ENCODE measurements around the gene CD180.

The CD180 gene

GRCh38 chr5:67144183-67144639, 52.4 kb downstream of the CD180 start:
- H3K27ac ChIP-seq, result no peak overlapping the region
- TF ChIP-seq Cebpa-rat (IDR thresholded peaks at IDR 0.05), result no peak

DNA sequence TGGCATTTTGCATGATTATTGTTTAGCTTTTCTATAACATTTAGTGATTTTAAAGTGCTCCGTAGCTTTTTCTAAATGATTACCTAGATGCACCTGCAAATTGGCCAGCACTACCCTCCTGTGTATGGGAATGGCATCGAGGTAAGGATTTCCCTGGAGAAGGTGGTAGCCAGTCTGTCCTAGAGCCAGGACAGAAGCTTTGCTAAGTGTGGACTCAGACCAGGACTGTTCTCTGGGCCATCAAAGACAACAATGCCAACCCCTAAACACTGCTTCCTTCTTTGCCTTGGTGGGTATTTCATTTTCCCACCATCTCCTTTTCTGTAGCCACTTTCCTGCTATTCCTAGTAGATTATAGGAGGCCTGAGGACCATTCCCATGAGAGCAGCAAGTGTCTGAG, 53.0 kb downstream of the CD180 start:
- Histone ChIP-seq H3K9me3 (replicated peaks in 1 of 11) (no peaks in the 10 kb centered on the region), H4K20me1 (no peaks in the 10 kb centered on the region), H3K27me3 (no peaks in the 10 kb centered on the region), H3K4me3 (no peak overlapping the region), H3K36me3 (peaks cover 15 to 76% (median 34%) of the 10 kb centered on the region in 11 experiments; a peak in 19 of 22 replicates), H3K4me1 (peaks cover 0 to 18% (median 6%) of the 10 kb centered on the region in 10 experiments; a peak in 9 of 20 replicates), H3K9ac (no peak overlapping the region), H3K27ac (no peak overlapping the region), H3K4me2 (no peak overlapping the region)
- no peak for TF ChIP-seq Cebpa-rat (IDR thresholded peaks at IDR 0.05)

More at GRCh38 chr5:67144183-67144639, 52.4 kb downstream of the CD180 start:
- Histone ChIP-seq H4K20me1 (no peaks in the 10 kb centered on the region), H3K9me3 (replicated peaks in 1 of 11) (no peaks in the 10 kb centered on the region), H3K27me3 (no peaks in the 10 kb centered on the region), H3K4me3 (no peak overlapping the region), H3K4me1 (peaks cover 0 to 18% (median 6%) of the 10 kb centered on the region in 10 experiments; a peak in 9 of 20 replicates), H3K9ac (no peak overlapping the region), H3K36me3 (peaks cover 15 to 73% (median 34%) of the 10 kb centered on the region in 11 experiments; a peak in 19 of 22 replicates), H3K4me2 (no peak overlapping the region)

DNA sequence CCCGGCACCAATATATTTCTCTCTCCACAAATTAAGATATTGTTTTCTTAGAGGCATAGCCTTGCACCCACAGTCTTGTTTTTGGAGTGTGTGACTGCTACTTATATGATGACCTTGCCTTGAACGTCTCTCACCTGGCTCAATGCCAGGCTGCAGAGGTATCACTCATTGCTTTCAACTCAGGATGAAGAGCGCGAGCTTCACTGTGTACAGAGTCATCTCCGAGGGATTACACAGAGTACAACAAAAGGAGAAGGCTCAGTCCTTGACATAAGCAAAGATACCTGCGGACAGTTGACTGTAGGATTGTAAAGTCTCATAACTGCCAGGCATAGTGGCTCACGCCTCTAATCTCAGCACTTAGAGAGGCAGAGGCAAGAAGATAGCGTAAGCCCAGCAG, 53.8 kb downstream of the CD180 start:
- Histone ChIP-seq H3K9ac (no peak overlapping the region), H3K4me1 (peaks cover 0 to 14% (median 6%) of the 10 kb centered on the region in 10 experiments; a peak in 9 of 20 replicates), H3K4me2 (no peak overlapping the region), H4K20me1 (no peaks in the 10 kb centered on the region), H3K27ac (no peak overlapping the region), H3K4me3 (no peak overlapping the region), H3K9me3 (replicated peaks in 1 of 11) (no peaks in the 10 kb centered on the region), H3K27me3 (no peaks in the 10 kb centered on the region), H3K36me3 (peaks cover 15 to 76% (median 34%) of the 10 kb centered on the region in 11 experiments; a peak in 19 of 22 replicates)
- no peak for TF ChIP-seq Cebpa-rat (IDR thresholded peaks at IDR 0.05)

- H3K36me3 ChIP-seq, result peaks cover 15 to 76% (median 35%) of the 10 kb centered on the region in 11 experiments; a peak in 19 of 22 replicates
- H3K27me3 ChIP-seq, result no peaks in the 10 kb centered on the region
- H3K27ac ChIP-seq, result no peak overlapping the region
Measured at GRCh38 chr5:67141644-67142043, 55.0 kb downstream of the CD180 start.

GRCh38 chr5:67140413-67140812, 56.2 kb downstream of the CD180 start:
- Histone ChIP-seq H3K27me3 (no peaks in the 10 kb centered on the region), H3K4me2 (peak overlapping the region in 4 of 11 experiments; percentile 3 to 13 (median 10); a peak in 3 of 22 replicates), H3K27ac (peak overlapping the region in 1 of 11 experiments; percentile 33; a peak in 2 of 22 replicates), H3K4me1 (peaks cover 0 to 8% (median 2%) of the 10 kb centered on the region in 10 experiments; a peak in 5 of 20 replicates), H3K4me3 (no peak overlapping the region), H3K9me3 (replicated peaks in 1 of 11) (no peaks in the 10 kb centered on the region), H4K20me1 (no peaks in the 10 kb centered on the region), H3K9ac (no peak overlapping the region), H3K36me3 (peaks cover 11 to 71% (median 30%) of the 10 kb centered on the region in 11 experiments; a peak in 19 of 22 replicates)
- no peak for TF ChIP-seq Cebpa-rat (IDR thresholded peaks at IDR 0.05)

More at GRCh38 chr5:67141644-67142043, 55.0 kb downstream of the CD180 start:
- H3K9me3 ChIP-seq (replicated peaks in 1 of 11), result no peaks in the 10 kb centered on the region
- no peak for TF ChIP-seq Cebpa-rat (IDR thresholded peaks at IDR 0.05)
- no peak overlapping the region for H3K4me3 ChIP-seq
- peaks cover 0 to 8% (median 4%) of the 10 kb centered on the region in 10 experiments; a peak in 8 of 20 replicates for H3K4me1 ChIP-seq
- H3K9ac ChIP-seq, result no peak overlapping the region
- no peaks in the 10 kb centered on the region for H4K20me1 ChIP-seq
- no peak overlapping the region for H3K4me2 ChIP-seq

- TF ChIP-seq Cebpa-rat (IDR thresholded peaks at IDR 0.05), result no peak
- Histone ChIP-seq H3K4me1 (peaks cover 0 to 8% (median 2%) of the 10 kb centered on the region in 10 experiments; a peak in 5 of 20 replicates), H3K27me3 (no peaks in the 10 kb centered on the region), H3K4me3 (no peak overlapping the region), H3K4me2 (no peak overlapping the region), H3K9me3 (replicated peaks in 1 of 11) (no peaks in the 10 kb centered on the region), H4K20me1 (no peaks in the 10 kb centered on the region), H3K36me3 (peaks cover 6 to 68% (median 21%) of the 10 kb centered on the region in 11 experiments; a peak in 17 of 22 replicates), H3K9ac (no peak overlapping the region), H3K27ac (no peak overlapping the region)
Measured at GRCh38 chr5:67139030-67139429, 57.6 kb downstream of the CD180 start.

- no peak overlapping the region for H3K27ac ChIP-seq
- no peaks in the 10 kb centered on the region for H3K27me3 ChIP-seq
- H4K20me1 ChIP-seq, result no peaks in the 10 kb centered on the region
- no peak overlapping the region for H3K4me3 ChIP-seq
- H3K36me3 ChIP-seq, result peaks cover 0 to 40% (median 3%) of the 10 kb centered on the region in 11 experiments; a peak in 9 of 22 replicates
- no peak overlapping the region for H3K9ac ChIP-seq
- H3K4me1 ChIP-seq, result peaks cover 0 to 7% (median 2%) of the 10 kb centered on the region in 10 experiments; a peak in 5 of 20 replicates
- no peak overlapping the region for H3K4me2 ChIP-seq
- H3K9me3 ChIP-seq (replicated peaks in 1 of 11), result no peaks in the 10 kb centered on the region; a peak in 1 of 22 replicates
- no peak for TF ChIP-seq Cebpa-rat (IDR thresholded peaks at IDR 0.05)
Measured at GRCh38 chr5:67135381-67135984, 61.1 kb downstream of the CD180 start.

DNA sequence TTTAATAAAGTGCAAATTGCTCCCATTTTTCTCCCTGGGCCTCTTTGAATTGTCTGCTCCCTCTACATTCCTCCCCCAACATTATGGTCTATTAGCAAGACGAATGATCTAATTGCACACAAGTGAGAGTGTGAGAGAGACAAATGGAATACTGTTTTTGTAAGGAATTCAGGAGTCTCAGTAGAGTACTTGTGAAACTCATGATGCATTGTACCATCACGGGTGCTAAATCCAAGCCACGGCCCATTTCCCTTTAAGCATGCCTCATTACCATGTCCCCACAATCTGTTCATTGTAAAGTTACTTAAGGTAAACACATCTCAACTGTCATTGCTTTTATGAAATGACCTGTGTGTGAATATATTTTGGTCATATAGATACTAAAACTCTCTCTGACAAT, 62.8 kb downstream of the CD180 start:
- Histone ChIP-seq H3K36me3 (peaks cover 0 to 42% (median 6%) of the 10 kb centered on the region in 11 experiments; a peak in 10 of 22 replicates), H3K4me3 (no peak overlapping the region), H3K9me3 (replicated peaks in 1 of 11) (peaks cover 0 to 17% (median 9%) of the 10 kb centered on the region in 11 experiments; a peak in 11 of 22 replicates), H4K20me1 (no peaks in the 10 kb centered on the region), H3K27me3 (no peaks in the 10 kb centered on the region), H3K9ac (no peak overlapping the region), H3K4me2 (no peak overlapping the region), H3K4me1 (peaks cover 0 to 7% (median 0%) of the 10 kb centered on the region in 10 experiments; a peak in 1 of 20 replicates), H3K27ac (no peak overlapping the region)
- TF ChIP-seq Cebpa-rat (IDR thresholded peaks at IDR 0.05), result no peak

GRCh38 chr5:67133217-67133616, 63.4 kb downstream of the CD180 start:
- Histone ChIP-seq H3K9ac (no peak overlapping the region), H3K4me1 (peaks cover 0 to 7% (median 0%) of the 10 kb centered on the region in 10 experiments; a peak in 1 of 20 replicates), H3K4me2 (no peak overlapping the region), H3K27ac (no peak overlapping the region), H3K36me3 (peaks cover 0 to 46% (median 6%) of the 10 kb centered on the region in 11 experiments; a peak in 10 of 22 replicates), H4K20me1 (no peaks in the 10 kb centered on the region), H3K27me3 (no peaks in the 10 kb centered on the region), H3K4me3 (no peak overlapping the region), H3K9me3 (replicated peaks in 1 of 11) (peaks cover 0 to 22% (median 14%) of the 10 kb centered on the region in 11 experiments; a peak in 12 of 22 replicates)
- no peak for TF ChIP-seq Cebpa-rat (IDR thresholded peaks at IDR 0.05)
